BJ (cell line): ENCODE results near the gene RGS3. TPM values are rescaled to one million over a fixed set of nuclear protein-coding genes. Genes with fewer than 3 reads are reported as not detected.

Experiments used
- CTCF ChIA-PET: fragments of 350-600 bp; formaldehyde crosslinking; extraction: SDS; loops from one replicate; lab custom pipeline; 2021; ENCODE audit warnings: antibody characterized with exemption, inconsistent platforms; lab: Yijun Ruan, JAX
- POLR2A ChIA-PET: fragments of 300-600 bp; sonication (Branson Sonifier 250); formaldehyde crosslinking; extraction: SDS; loops from one replicate; lab custom pipeline; 2021; ENCODE audit warnings: antibody characterized with exemption; lab: Charles Lee
- DNase-seq: peaks from one replicate; pipeline ENCODE4 v3.0.0-alpha.2; 2011; ENCODE audit warnings: low read depth
- H3K27me3 ChIP-seq: 2 replicates; pipeline ENCODE4 v1.6.0; 2011; ENCODE audit warnings: low read length; ENCODE audit not compliant: control insufficient read depth, insufficient read depth
- H3K36me3 ChIP-seq: 2 replicates; pipeline ENCODE4 v1.5.1; 2011; ENCODE audit warnings: low read length; ENCODE audit not compliant: control insufficient read depth, insufficient read depth
- H3K4me3 ChIP-seq: 2 replicates; pipeline ENCODE4 v1.5.1; 2011; ENCODE audit warnings: low read depth, mild to moderate bottlenecking, control low read depth, low read length
- polyA plus RNA-seq: library from polyadenylated mRNA; depleted of rRNA; stranded (reverse); fragments of >200 nt; gene quantifications from 2 replicates; pipeline ENCODE4 v1.2.3, GENCODE V29; 2011
- TF ChIP-seq, protein P1 (sequence below): IDR thresholded peaks from 2 replicates; pipeline ENCODE4 v1.5.1; 2011; ENCODE audit warnings: low read depth, mild to moderate bottlenecking, control low read depth, inconsistent platforms, low read length, moderate library complexity; ENCODE audit not compliant: insufficient read depth

RGS3 gene
- polyA plus RNA-seq, 1 experiment, result 66.4 TPM

DNA sequence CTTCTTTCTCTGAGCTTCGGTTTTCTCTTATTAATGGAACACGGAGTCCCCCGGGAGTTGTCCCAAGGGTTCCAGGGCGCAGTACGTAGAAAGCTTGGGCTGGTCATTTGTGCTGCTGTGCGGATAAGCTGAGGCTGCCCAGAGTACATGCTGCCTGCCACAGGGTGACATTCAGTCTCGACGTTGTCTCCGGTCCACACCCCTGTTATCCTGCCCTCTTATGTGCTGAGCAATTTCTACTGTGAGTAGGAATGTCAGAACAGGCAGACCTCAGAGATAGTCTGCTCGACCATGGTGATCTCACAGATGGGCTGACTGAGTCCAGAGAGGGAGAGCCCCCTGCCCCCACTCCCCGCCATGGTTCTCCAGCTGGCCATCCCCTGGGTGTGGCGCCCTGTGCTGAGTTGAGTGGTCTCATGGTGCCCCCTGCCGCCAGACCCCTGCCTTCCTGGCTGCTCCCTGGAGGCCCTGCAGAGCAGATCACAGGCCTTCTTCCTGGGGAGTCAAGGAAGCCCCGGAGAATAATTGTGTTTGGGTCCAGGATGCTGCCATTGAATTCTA, 124.0 kb downstream of the RGS3 start:
- Histone ChIP-seq H3K27me3 (no peaks in the 10 kb centered on the region), H3K36me3 (peaks cover 15% of the 10 kb centered on the region), H3K4me3 (no peak overlapping the region)
- POLR2A ChIA-PET, result no interaction called here
- CTCF ChIA-PET, result interaction anchor here (0.8 to 23.9 kb wide), 11 partner anchors 8 to 279 kb away, joined by 3 to 1084 read pairs (median 6); partner anchors contain the start of gene ALAD
- TF ChIP-seq, protein P1, sequence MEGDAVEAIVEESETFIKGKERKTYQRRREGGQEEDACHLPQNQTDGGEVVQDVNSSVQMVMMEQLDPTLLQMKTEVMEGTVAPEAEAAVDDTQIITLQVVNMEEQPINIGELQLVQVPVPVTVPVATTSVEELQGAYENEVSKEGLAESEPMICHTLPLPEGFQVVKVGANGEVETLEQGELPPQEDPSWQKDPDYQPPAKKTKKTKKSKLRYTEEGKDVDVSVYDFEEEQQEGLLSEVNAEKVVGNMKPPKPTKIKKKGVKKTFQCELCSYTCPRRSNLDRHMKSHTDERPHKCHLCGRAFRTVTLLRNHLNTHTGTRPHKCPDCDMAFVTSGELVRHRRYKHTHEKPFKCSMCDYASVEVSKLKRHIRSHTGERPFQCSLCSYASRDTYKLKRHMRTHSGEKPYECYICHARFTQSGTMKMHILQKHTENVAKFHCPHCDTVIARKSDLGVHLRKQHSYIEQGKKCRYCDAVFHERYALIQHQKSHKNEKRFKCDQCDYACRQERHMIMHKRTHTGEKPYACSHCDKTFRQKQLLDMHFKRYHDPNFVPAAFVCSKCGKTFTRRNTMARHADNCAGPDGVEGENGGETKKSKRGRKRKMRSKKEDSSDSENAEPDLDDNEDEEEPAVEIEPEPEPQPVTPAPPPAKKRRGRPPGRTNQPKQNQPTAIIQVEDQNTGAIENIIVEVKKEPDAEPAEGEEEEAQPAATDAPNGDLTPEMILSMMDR, result peak; percentile 49
- no peak for DNase-seq

DNA sequence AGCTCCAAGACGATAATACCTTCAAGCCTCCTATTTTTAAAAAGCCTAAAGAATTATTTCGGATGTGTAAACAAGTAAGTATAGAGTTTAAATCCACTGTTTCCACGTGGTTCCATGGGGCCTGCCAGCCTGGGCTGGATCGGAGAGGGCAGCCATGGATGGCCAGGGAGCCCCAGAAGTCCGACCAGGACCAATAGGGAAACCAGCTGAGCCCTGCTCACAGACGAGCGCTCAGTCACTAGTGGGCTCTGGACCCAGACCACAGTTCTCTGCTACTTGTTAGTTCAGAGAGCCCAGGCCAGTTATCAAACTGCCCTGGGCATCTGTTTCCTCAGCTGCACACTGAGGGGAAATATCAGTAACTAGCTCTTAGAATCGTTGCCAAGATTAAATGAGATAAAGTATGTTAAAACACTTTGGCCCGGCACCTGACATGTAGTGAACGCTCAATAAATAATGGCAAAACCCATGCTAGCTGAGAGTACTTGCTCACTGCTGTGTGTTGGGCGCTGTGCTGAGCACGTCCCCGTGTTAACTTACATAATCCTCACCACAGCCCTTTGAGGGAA, 124.8 kb downstream of the RGS3 start:
- no peak for DNase-seq
- ChIA-PET POLR2A (interaction anchor here (0.7 kb wide), 1 partner anchor 26 kb away, joined by 3 read pairs; no protein-coding TSS in a partner anchor), CTCF (interaction anchor here (0.6 to 23.9 kb wide), 18 partner anchors 9 to 280 kb away, joined by 3 to 1084 read pairs (median 5); partner anchors contain the start of gene ALAD)
- Histone ChIP-seq H3K4me3 (no peak overlapping the region), H3K27me3 (no peaks in the 10 kb centered on the region), H3K36me3 (peaks cover 15% of the 10 kb centered on the region)
- TF ChIP-seq, protein P1, result no peak

DNA sequence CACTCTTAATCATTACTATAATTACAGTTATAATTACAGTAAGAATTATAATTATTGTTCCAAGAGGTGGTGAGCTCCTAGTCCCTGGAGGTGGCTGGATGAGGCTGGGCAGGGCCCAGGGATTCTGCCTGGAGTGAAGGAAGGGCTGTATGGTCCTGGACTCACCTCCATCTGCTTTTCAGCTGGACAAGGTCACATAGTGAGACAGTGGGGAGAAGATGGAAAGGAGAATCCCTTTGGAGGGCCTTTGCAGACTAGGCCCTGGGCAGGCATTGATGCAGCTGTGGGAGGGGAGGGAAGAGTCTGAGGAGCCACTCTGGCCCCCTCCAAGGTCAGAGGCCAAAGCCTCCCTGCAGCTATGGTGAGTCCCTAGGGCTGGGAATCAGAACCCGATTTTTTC, 125.4 kb downstream of the RGS3 start:
- no peak for DNase-seq
- no peak overlapping the region for H3K4me3 ChIP-seq
- POLR2A ChIA-PET, result interaction anchor here (0.7 kb wide), 1 partner anchor 25 kb away, joined by 3 read pairs; no protein-coding TSS in a partner anchor
- TF ChIP-seq, protein P1, result no peak
- no peaks in the 10 kb centered on the region for H3K27me3 ChIP-seq
- CTCF ChIA-PET, result interaction anchor here (0.6 to 23.9 kb wide), 16 partner anchors 9 to 314 kb away, joined by 3 to 1084 read pairs (median 6); partner anchors contain the start of gene ALAD
- peaks cover 10% of the 10 kb centered on the region; the same call in 1 of the 2 replicates for H3K36me3 ChIP-seq

DNA sequence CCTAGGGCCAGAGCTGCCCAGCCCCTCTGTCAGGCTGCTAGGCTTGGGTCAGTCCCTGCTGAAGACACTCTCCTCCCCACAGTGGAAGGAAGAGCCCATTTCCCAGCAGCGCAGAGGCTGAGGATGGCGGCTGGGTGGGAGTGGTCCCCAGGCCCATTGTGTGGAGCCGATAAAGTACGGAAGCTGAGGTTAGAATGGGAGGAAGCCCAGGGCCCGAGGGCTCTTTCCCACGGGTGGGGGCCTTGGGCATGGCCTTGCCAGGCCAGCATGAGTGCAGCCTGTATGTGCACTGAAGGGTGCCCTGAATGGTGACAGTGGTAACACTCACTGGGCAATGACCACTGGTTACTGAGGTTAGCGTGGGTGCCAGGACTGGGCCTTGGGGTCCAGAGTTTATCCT, 125.9 kb downstream of the RGS3 start:
- H3K27me3 ChIP-seq, result no peaks in the 10 kb centered on the region
- ChIA-PET CTCF (interaction anchor here (0.6 to 23.9 kb wide), 18 partner anchors 10 to 315 kb away, joined by 3 to 1084 read pairs (median 4); partner anchors contain the start of gene ALAD), POLR2A (no interaction called here)

More for the DNA sequence above, 125.9 kb downstream of the RGS3 start:
- Histone ChIP-seq H3K36me3 (peaks cover 6% of the 10 kb centered on the region; the same call in 1 of the 2 replicates), H3K4me3 (no peak overlapping the region)
- DNase-seq, result no peak
- TF ChIP-seq, protein P1, result no peak
